ENCODE data around the gene TLE3. TPM values are rescaled to one million over a fixed set of nuclear protein-coding genes. Genes with fewer than 3 reads are reported as not detected.

TLE3 gene
- total RNA-seq, 1 donor from 2014 or later: 89.2 TPM

GRCh38 chr15:70031713-70032112, 66.0 kb downstream of the TLE3 start:
- peaks cover 16% of the 10 kb centered on the region for H3K27me3 Mint-ChIP-seq (ENCODE audit: unreplicated experiment)

GRCh38 chr15:70031261-70031660, 66.5 kb downstream of the TLE3 start:
- peak; percentile 7 for DNase-seq
- H3K4me1 Mint-ChIP-seq (ENCODE audit: low read depth, unreplicated experiment): peaks cover 12% of the 10 kb centered on the region
- no peak overlapping the region for H3K27ac Mint-ChIP-seq (ENCODE audit: unreplicated experiment)
- H3K27me3 Mint-ChIP-seq (ENCODE audit: unreplicated experiment): peaks cover 16% of the 10 kb centered on the region
- no peak for TF ChIP-seq CTCF (IDR thresholded peaks at IDR 0.05; ENCODE audit: partially characterized antibody, unreplicated experiment)
- no peak overlapping the region for H3K4me3 Mint-ChIP-seq (ENCODE audit: unreplicated experiment)
- H3K36me3 Mint-ChIP-seq (ENCODE audit: unreplicated experiment): no peaks in the 10 kb centered on the region
- peaks cover 5% of the 10 kb centered on the region for H3K9me3 Mint-ChIP-seq (ENCODE audit: unreplicated experiment)

More at GRCh38 chr15:70031713-70032112, 66.0 kb downstream of the TLE3 start:
- TF ChIP-seq CTCF (IDR thresholded peaks at IDR 0.05; ENCODE audit: partially characterized antibody, unreplicated experiment): no peak
- H3K9me3 Mint-ChIP-seq (ENCODE audit: unreplicated experiment): peaks cover 5% of the 10 kb centered on the region
- DNase-seq: no peak
- H3K4me1 Mint-ChIP-seq (ENCODE audit: low read depth, unreplicated experiment): peaks cover 13% of the 10 kb centered on the region
- no peak overlapping the region for H3K4me3 Mint-ChIP-seq (ENCODE audit: unreplicated experiment)
- no peak overlapping the region for H3K27ac Mint-ChIP-seq (ENCODE audit: unreplicated experiment)
- no peaks in the 10 kb centered on the region for H3K36me3 Mint-ChIP-seq (ENCODE audit: unreplicated experiment)

GRCh38 chr15:70030851-70031250, 66.9 kb downstream of the TLE3 start:
- no peak for TF ChIP-seq CTCF (IDR thresholded peaks at IDR 0.05; ENCODE audit: partially characterized antibody, unreplicated experiment)
- Mint-ChIP-seq H3K4me1 (ENCODE audit: low read depth, unreplicated experiment) (peaks cover 12% of the 10 kb centered on the region), H3K4me3 (ENCODE audit: unreplicated experiment) (no peak overlapping the region), H3K36me3 (ENCODE audit: unreplicated experiment) (no peaks in the 10 kb centered on the region), H3K27ac (ENCODE audit: unreplicated experiment) (no peak overlapping the region), H3K27me3 (ENCODE audit: unreplicated experiment) (peaks cover 16% of the 10 kb centered on the region), H3K9me3 (ENCODE audit: unreplicated experiment) (peaks cover 5% of the 10 kb centered on the region)
- DNase-seq: peak; percentile 3

- no peaks in the 10 kb centered on the region for H3K36me3 Mint-ChIP-seq (ENCODE audit: unreplicated experiment)
These were observed 68.4 kb downstream of the TLE3 start for GRCh38 chr15:70029297-70029701.

GRCh38 chr15:70027518-70027917, 70.2 kb downstream of the TLE3 start:
- H3K4me3 Mint-ChIP-seq (ENCODE audit: unreplicated experiment): no peak overlapping the region
- H3K36me3 Mint-ChIP-seq (ENCODE audit: unreplicated experiment): peaks cover 3% of the 10 kb centered on the region
- no peaks in the 10 kb centered on the region for H3K4me1 Mint-ChIP-seq (ENCODE audit: low read depth, unreplicated experiment)
- peaks cover 4% of the 10 kb centered on the region for H3K9me3 Mint-ChIP-seq (ENCODE audit: unreplicated experiment)
- DNase-seq: no peak
- no peak overlapping the region for H3K27ac Mint-ChIP-seq (ENCODE audit: unreplicated experiment)
- no peak for TF ChIP-seq CTCF (IDR thresholded peaks at IDR 0.05; ENCODE audit: partially characterized antibody, unreplicated experiment)
- peaks cover 13% of the 10 kb centered on the region for H3K27me3 Mint-ChIP-seq (ENCODE audit: unreplicated experiment)

More at GRCh38 chr15:70029297-70029701, 68.4 kb downstream of the TLE3 start:
- no peak for TF ChIP-seq CTCF (IDR thresholded peaks at IDR 0.05; ENCODE audit: partially characterized antibody, unreplicated experiment)
- no peak overlapping the region for H3K4me3 Mint-ChIP-seq (ENCODE audit: unreplicated experiment)
- peaks cover 15% of the 10 kb centered on the region for H3K27me3 Mint-ChIP-seq (ENCODE audit: unreplicated experiment)
- peak; percentile 10 for DNase-seq
- H3K27ac Mint-ChIP-seq (ENCODE audit: unreplicated experiment): no peak overlapping the region
- H3K4me1 Mint-ChIP-seq (ENCODE audit: low read depth, unreplicated experiment): peaks cover 9% of the 10 kb centered on the region
- peaks cover 2% of the 10 kb centered on the region for H3K9me3 Mint-ChIP-seq (ENCODE audit: unreplicated experiment)
